Measurements from ENCODE around the gene WNT5A.
A peak's percentile ranks its signal among the peaks of the same experiment; 100 is the strongest.
"Not testable (repeated sequence)": the region's sequence is repeated elsewhere in the genome, so short reads cannot be mapped to it uniquely, and the experiment has no call there.

WNT5A gene

DNA sequence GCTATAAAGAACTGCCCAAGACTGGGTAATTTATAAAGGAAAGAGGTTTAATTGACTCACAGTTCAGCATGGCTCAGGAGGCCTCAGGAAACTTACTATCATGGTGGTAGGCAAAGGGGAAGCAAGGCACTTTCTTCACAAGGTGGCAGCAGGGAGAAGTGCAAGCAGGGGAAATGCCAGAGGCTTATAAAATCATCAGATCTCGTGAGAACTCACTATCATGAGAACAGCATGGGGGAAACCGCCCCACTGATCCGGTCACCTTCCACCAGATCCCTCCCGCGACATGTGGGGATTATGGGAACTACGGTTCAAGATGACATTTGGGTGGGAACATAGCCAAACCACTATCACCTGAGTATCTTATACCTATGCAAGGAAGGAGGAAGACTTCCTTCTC lies 18.0 kb upstream of the WNT5A start:
- DNase-seq: not testable (repeated sequence)

DNA sequence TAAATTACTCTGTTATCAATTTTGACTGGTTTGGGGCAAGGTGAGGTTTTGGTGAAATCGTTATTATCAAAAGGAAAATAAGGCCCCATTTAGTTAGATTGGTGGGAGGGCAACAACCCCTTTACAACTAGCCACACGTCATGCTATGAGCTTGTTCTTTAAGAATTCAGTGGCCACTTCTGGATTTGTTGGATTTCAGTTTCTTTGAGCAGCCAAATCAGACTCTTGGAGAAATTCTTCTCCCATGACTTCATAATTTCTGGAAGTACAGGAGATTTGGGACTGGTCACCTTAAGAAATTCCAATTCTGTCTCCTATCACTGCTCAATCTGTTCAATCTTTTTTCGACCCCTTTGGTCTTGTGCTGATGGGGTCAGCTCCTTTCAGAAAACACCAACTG lies 14.8 kb upstream of the WNT5A start:
- DNase-seq: no peak

DNA sequence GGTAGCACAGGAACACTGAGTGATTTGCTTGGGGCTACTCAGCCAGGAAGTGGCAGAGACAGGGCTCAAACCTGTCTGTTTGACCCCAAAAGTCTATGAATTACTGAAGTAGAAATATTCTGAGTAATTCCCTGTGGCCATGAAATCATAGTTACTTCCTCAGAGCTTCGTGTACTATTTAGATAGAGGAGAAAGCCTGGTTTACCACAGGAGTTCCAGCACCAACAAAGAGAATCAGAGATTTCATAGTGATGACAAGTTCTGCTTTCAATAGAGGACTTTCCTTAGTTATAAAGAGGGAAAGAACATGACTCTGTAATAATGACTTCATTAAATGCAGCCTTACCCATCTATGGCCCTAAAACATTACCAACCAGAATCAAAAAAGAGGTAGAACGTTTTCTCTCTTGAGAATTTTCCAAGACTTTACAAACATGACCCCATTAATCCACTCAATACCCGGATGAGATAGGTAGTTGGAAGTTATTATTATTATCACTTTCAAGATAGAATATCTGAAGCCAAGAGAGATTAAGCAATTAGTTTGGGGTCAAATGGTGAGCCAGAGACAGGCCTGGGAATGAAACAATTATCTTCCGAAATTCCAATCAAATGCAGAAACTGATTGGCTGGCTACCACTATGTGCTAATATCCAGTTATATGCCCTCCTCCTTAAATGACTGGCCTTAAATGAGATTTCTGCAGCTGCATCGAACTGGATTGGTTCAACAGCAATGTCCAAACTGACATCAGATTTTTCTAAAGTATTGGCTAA lies 13.6 kb upstream of the WNT5A start:
- DNase-seq: no peak

DNA sequence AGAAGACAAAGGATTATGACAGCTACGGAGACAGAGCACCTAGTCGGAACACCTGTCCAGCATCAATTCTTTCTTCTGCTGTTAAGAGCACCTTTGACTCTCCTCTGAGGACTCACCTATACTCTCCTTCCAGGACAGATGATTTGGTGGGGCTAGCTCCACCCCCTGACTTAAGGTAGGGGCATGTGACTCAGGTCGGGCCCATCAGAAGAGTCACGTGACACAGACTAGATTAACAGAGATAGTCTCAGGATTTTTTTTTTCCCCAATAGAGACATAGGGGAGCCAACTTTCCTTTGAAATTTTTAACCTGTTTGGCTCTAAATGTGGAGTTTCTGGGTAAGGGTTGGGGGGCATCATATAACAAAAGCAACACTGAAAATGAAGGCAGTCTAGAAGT lies 11.4 kb upstream of the WNT5A start:
- DNase-seq: no peak

DNA sequence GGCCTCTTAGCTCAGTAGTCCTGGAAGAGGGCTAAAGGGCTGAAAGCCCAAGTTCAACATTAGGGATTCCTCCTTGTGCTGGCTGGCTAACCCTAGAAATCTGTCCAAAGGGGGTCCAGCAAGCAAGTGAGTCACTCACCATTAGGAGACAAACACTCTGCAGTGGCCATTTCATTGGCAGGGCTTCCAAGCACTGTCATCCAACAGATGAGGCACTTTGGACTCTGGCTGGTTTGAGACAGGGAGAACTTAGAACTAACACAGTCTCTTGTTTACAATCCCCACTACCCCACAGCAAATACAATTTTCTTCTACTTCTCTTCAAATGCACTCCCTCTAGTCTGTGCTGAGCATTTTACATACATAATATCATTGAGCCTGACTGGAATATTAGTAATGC lies 10.1 kb upstream of the WNT5A start:
- no peak for DNase-seq

DNA sequence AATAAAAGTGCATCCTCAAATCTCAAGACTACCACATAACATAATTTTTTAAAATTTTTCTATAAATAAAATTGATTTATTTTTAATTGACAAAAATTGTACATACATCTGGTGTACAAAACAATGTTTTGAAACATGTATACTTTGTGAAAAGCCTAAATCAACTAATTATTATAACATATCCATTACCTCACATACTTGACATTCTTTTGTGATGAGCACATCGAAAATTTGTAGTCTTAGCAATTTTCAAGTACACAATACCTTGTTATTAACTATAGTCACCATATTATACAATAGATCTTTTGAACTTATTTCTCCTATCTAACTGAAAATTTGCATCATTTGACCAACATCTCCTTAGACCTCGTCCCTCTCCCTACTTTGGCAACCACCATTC lies 7.9 kb upstream of the WNT5A start:
- no peak for DNase-seq

DNA sequence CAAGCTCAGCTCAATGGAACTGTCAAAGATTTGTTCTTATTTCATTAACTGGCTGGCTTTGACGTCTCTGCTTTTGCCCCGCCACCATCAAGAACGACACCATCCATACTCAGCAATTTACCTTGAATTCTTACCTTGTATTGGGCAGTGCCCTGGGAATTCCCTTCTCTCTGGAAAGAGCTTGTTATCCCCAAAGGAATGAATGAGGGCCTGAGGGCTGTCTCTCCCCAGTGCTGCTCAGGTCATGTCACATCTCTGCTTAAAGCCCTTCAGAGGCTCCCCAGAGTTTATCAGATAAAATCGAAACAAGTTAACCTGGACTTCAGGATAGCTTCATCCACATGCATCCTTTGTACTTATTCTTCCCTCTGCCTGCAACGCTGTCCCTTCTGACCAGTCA lies 5.9 kb upstream of the WNT5A start:
- no peak for DNase-seq

DNA sequence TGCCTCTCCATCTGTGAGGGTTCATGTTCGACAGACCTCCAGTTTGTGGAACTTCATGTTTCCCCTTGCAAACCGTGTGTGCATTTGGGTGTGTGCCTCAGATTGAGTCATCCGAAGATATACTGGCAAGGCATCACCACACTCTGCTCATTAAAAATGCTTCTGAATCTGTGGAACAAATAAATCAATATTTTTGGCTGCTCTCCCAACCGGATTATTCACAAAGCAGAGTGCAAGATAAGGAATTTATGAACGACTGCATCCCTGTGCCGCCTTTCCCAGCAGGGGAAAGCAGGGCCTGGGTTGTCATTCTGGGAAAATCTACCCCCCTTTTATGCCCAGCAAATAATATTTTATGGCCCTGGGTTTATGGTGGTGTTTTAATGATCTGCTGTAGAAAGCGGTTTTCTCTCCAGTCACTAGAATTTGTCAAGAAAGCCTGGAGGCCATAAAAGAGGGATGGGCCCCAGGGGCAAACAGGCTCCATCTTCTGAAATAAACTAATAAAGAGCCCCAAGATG lies 4.2 kb upstream of the WNT5A start:
- no peak for DNase-seq

DNA sequence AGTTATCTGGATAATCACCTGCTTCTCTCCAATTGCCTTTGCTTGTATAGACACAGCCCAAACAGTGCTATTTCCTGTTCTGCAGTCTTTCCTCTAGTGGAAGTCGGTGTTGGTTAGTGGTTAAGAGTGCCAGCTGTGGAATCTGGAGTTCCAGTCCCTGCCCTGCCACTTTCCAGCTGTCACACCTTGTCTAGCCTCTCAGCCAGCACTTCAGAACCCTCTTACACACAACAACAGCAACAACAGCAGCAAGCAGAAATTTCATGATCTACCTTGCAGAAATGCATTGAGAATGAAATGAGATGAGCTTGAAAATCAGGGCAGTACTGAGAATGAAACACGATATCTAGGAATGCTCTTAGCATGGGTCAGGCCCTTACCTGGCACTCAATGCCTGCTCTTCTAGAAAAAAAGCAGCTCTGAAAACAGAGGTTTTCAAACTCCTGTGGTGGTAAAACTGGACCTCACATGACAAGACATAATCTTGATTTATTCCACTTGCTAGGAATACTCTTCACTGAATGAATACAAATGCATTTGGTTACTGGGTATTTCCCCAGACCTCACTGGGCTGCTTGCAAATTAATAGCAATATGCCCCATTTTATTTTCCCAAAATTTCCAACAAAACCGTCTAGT lies 3.3 kb upstream of the WNT5A start:
- no peak for DNase-seq

DNA sequence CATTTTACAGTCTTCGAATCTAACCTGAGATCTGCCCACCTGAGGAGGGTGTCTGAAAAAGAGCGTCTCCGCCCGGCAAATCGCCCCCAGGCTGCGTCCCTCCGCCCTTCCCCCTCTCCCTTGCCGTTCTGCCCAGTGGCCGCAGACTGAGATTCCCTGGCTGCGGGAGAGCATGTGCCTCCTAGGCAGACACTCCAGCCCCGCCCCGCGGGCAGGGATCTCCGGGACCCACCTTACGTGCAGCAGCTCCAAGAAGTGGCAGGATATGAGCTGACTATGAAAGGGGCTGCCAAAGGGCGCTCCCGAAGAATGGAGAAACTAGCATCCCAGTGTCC lies 2.7 kb upstream of the WNT5A start:
- DNase-seq: no peak

DNA sequence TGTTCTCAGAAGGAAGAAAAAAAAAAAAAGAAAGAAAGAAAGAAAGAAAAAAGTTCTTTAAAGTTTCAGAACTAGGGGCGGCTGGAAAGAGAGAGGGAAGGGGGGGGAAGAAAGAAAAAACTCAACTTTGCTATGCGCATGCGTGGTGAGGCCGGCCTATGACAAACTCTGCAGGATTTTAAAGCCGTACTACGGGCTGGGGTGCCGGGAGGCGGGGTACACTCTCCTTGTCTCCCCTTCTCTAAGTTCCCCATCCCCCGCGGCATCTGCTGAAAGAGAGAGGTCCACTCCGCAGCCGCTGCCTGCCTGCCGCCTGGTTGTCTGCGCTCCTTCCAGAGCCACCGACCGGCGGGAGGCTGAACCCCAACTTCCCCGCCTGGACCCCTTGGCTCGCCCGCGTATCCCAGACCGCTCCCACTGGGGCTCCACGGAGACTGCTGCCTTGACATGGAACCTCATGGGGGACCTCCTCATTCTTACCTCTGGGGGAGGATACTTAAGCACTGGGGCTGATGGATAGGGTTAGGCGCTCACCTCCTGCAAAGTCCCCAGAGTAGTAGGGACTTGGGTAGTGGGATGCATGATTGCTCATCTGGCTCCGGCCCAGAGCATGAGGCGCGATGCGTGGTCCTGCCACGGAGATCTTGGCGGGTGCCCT lies 1.4 kb upstream of the WNT5A start:
- peak; percentile 79 for DNase-seq

DNA sequence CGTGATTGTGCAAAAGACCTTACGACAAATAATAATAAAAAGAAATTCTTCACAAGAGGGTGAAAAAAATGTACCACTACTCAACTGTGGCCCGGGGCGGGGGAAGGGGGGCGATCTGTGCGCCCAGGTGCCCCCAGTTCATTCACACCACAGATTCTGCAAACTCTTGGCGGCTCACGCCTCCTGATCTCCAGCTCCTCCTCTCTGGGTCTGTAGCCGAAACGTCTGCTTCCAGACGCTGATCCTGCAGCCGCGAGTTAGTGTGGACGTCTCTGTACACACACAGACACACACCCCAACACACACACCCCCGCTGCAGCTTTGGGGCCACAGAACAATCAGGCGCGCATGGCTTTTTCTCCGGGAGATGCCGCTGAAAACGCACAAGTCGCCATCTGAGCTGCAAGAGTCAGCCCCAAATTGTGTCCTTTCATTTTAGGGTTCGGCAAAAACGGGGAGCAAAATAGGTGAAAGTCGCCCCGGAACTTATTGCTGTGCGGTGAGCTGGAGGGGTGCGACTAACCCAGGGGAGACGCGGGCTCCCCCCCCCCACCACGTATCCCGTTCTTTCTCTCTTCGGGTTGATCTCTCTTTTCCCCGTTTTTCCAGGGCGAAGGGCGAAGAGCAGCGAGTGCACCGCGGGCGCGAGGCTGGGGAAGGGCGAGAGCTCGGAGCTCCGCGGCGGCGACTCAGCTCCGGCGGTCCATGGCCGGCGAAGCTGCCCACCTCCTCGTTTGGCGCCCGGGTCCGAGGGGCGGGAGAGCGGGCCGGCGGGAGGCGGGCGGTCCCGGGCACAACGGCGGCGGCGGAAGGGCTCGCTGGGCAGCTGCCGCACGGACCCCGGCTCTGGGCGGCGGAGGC lies 505 bp upstream of the WNT5A start:
- DNase-seq: peak; percentile 82

DNA sequence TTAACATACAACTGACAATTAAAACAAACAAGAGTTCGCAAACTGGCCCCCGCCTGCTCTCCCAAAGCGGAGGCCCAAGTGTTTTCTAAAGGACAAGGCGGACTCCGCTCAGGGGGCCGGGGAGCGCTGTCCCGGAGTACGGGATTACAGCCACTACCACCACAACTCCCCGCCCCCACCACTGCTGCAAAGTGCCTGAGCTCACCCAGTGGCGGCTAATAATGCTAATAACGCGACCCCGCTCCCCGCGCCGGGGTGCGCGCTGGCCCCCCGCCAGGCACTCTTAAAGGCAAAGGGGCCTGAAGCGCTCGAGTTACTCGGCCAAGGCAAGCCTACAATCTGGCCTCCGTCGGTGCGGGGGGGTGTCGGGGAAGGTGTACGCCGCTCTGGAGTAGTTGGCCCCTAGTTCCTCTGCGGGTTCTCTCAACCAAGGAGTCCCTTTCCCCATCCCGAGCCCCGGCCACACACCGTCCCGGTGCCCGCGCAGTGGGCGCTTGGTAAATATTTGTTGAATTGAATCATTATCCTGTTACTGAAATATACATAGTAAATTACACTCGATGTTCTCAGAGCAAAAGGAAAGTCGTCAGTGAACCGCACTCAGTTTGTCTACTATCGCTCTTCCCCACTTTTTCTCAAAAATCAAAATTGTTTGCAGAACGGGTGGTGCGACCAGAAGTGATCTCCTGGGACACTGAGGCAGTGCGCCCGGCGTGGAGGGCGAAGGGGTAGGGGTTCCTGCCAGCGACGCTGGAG lies 827 bp downstream of the WNT5A start:
- peak; percentile 44 for DNase-seq

DNA sequence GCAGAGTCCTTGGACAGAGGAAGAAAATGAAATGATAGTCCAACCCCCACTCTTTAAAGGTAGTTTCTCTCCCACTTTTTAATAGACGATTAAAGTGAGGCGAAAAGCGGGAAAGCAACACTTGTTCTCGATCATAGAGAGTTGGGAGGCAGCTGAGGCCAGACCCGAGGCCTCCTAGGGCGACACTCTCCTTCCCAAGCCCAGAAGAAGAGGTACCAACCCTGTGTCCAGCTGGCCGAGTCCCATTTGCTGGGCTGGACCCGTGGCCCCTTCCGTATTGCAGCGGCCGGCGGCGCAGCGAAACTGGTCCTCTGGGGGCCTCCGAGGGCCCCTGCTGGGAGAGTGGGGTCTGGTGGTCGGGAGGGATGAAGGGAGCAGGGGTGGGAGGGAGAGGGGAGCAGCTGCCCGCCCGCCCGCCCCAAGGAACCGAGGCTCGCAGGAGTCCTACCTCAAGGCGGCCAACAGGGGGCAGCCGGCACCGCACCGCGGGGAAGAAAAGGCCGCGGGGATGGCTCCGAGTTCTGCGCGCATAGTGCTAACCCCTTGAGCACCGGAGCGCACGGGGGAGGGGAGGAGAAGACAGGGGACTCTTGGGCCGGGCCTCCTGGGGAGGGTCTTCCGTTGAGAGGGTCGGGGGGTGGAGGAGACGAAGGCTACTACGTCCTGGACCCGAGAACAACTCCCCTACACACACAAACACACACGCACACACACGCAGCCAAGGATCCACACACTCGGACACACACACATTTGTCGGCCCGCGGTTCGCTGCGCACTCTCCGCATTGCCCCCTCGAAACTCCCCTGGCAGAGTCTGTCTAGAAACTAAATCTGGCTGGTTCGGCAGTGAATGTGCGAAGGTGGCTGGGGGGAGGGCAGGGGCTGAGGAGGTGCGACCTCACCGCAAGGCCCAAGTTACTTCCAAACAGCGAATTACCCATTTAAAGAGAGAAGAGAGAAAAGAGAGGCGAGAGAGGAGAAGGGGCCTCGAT lies 2.0 kb downstream of the WNT5A start:
- peak; percentile 99 for DNase-seq

DNA sequence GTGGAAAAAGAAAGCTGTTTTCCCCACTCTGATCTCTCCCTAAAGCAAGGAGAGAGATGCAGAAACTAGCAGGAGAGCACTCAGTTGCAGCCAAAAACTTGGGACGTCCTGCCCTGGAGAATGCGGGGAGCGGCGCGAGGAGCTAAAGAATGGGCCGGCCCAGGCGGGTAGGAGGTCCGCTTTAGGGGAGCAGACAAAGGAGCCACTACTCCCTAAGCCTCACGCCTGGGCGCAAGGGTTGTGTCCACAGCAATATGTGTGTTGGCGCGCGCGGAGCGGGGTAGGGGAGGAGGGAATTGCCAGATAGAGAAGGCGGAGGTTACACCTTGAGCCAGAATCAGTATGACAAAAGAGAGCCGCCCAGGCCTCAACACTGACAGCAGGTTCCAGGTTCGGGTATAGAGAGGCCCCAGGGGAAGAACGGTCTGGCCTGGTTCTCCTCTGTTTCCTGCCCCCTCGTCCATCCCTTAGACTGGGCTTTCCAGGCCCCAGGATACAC lies 2.9 kb downstream of the WNT5A start:
- DNase-seq: peak; percentile 47

DNA sequence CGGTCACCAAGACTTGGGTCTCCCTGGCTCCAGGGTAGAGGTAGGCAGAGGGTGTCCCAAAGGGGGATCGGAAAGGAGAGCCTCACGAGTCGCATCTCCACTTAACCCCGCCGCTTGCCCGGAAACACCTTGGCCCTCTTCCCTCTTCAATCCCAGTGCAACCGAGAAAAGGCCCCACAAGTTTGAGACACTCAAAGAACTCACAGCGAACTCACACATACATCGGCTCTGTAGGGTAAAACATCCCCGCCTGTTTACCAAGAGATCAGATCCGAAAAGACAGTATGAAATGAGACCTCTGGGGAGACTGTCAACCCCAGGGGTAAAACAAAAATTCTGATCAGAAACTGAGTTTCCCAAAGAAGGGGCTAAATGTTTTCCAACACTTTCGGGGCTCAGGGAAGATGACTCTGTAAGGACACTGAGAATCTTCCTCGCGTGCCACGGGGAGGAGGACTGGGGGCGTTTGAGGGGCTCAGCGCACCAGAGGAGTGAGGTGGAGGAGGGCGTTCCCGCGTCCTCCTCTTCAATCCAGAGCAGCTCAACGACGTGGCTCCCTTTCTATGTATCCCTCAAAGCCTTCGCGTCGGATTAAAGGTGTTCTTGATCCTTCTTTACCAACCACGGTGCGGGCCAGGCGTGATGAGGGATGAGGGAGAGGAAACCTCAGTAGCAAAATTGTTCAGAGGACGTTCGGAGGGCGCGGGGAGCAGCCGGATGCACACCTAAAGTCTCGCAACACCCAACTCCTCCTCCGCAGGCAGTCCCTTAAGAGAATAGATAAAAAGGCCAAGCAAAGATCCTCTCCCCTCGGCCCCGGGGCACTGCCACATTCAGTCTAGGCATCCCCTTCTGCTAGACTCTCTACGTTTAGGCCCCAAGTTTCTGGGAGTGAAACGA lies 3.7 kb downstream of the WNT5A start:
- no peak for DNase-seq

DNA sequence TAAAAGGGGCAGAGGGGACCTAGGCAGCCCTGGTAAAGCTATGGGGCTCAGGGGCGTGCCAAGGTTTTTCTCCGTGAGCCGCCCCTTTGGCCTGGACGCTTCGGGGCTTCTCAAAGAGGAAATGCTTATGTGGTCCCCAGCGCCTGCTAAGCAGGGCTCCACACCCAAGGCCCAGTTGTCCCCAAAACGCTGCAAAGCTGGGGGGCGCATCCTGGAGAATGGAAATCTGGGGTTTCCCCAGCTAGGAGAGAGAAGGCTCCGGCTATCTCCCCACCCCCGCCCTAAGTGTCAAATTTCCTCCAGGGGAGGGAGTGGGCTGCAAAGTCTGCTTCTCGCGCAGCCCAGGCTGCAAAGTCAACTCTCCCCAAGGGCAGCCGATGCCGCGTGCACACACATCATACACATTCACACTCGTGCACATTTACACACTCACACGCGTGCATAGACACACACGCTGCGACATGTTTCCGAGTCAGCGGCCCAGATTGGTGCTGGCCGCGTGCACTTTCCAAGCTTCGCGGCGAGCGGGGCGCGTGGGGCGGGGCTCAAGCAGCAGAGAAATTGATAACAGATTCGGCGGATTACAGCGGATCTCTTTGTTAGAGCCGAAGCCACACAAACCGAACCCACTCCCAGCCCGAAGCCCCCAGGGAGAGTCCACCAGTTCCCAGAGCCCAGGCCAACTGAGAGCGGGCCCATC lies 4.5 kb downstream of the WNT5A start:
- DNase-seq: no peak

DNA sequence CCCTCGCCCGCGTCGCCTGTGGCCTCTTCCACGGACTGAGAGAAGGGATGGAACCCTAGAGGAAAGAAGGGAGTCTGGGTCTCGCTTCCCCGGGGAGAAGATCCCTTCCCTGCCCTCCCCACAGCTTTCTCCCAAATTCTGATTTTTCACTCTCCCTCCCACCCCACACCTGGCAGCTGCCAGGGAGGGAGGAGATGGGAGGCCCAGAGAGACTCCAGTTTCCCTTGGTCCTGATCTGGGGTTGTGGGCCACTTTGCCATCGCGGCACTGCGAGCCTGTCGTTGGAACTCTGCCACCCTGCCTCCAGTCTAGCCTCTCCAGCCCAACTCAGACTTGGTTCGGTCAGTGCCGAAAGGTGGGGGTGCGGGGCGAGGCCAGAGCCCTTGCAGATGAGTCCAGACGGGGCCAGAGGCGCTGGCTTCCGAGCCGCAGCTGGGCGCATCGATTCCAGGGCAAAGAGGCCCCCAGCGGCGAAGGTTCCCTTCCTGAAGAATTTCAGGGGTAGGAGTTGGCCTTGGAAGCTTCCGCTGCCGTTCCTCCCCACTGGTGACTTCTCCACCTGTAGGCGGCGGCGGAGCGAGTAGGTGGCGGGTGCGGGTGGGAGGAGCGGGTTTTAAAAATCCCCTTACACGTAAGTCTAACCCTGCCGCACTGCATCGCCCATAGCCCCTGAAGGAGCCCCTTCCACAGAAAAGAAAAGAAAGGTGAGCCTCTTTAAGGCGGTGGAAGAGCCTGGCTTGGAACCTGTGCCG lies 5.2 kb downstream of the WNT5A start:
- DNase-seq: no peak
